Colonic mucosa (tissue), 4 donors: Measurements from ENCODE around the gene PERM1. TPM values are rescaled to one million over a fixed set of nuclear protein-coding genes. Genes with fewer than 3 reads are reported as not detected.
"Not testable (repeated sequence)": the region's sequence is repeated elsewhere in the genome, so short reads cannot be mapped to it uniquely, and the experiment has no call there.

ENCODE experiments used
- DNase-seq: peaks from one replicate; pipeline ENCODE4 v3.0.0-alpha.2; 2020
- H3K27ac ChIP-seq: fragments of 200-600 bp; one replicate; pipeline ENCODE4 v1.8.0; 2021
- H3K27me3 ChIP-seq: fragments of 200-600 bp; one replicate; pipeline ENCODE4 v1.8.0; 2021
- H3K36me3 ChIP-seq: fragments of 200-600 bp; one replicate; pipeline ENCODE4 v1.8.0; 2021
- H3K4me1 ChIP-seq: fragments of 200-600 bp; one replicate; pipeline ENCODE4 v1.8.0; 2021; ENCODE audit warnings: mild to moderate bottlenecking
- H3K4me3 ChIP-seq: fragments of 200-600 bp; one replicate; pipeline ENCODE4 v1.8.0; 2021
- H3K9ac ChIP-seq, 2 donors: one replicate each; pipeline ENCODE4 v1.7.0; 2013; ENCODE audit warnings: control low read depth in 2 of 2, low read depth in 2 of 2, low read length in 2 of 2
- H3K9me3 ChIP-seq: fragments of 200-600 bp; one replicate; pipeline ENCODE4 v1.8.0; 2021
- intact Hi-C: fragments of 100-400 bp; cut with DNase I; formaldehyde crosslinking; loops from one replicate; pipeline ENCODE4 v1.14.1; 2022
- total RNA-seq, 2 donors: library from RNA; stranded (reverse); fragmentation: NEBNext Ultra II Directional in 1 of 2; extraction: Animal tissue kit (Norgen Biotek cat#: 25700) in 1 of 2; gene quantifications; one replicate each; pipeline ENCODE4 v1.2.1, GENCODE V29; 2021
- TF ChIP-seq, protein P1 (sequence below): fragments of 200-600 bp; IDR thresholded peaks from one replicate; pipeline ENCODE4 v1.8.0; 2022; ENCODE audit warnings: antibody characterized with exemption, mild to moderate bottlenecking
- donor health status: healthy.
- donor health status: DM: no; HTN: no; CAD: no.
- donor health status: DM: no; HTN: no; CAD: no.

The PERM1 gene
- total RNA-seq, 2 donors from 2014 or later, result not detected

DNA sequence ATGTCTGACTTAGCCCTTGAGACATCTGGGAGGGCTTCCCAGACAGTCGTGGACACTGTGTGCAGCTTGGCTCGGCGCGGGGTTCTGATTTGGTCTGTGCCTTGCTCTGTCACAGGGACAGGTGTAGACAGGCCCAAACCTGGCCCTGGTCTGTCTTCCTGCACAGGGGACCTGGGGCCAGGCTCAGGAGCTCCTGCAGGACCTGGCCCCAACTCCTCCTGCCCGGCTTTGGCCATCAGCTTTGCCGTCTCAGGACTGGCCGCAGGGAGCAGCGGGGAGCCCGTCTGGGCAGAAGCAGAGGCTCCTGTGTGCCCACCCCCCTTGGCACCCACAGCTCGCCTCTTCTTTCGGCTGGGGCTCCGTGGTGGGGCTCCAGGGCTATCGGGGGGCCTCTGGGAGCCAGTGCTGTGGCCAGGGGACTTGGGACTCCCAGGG, 1.7 kb downstream of the PERM1 start:
- H3K4me1 ChIP-seq, result peaks cover 3% of the 10 kb centered on the region
- intact Hi-C loops, result loop anchor here (5.0 to 10.0 kb wide), 2 partner anchors 82 to 315 kb away; no protein-coding TSS in a partner anchor

DNA sequence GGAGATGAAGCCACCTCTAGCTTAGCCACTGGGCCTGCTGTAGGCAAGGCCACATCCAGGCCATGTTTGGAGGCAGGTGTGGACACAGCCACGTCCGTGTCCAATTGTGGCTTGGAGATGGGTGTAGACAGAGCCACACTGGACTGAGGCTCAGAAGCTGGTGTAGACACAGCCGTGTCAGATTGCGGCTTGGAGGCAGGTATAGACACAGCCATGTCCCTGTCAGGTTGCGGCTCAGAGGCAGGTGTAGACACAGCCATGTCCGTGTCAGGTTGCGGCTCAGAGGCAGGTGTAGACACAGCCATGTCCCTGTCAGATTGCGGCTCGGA, 2.2 kb downstream of the PERM1 start:
- TF ChIP-seq, protein P1, sequence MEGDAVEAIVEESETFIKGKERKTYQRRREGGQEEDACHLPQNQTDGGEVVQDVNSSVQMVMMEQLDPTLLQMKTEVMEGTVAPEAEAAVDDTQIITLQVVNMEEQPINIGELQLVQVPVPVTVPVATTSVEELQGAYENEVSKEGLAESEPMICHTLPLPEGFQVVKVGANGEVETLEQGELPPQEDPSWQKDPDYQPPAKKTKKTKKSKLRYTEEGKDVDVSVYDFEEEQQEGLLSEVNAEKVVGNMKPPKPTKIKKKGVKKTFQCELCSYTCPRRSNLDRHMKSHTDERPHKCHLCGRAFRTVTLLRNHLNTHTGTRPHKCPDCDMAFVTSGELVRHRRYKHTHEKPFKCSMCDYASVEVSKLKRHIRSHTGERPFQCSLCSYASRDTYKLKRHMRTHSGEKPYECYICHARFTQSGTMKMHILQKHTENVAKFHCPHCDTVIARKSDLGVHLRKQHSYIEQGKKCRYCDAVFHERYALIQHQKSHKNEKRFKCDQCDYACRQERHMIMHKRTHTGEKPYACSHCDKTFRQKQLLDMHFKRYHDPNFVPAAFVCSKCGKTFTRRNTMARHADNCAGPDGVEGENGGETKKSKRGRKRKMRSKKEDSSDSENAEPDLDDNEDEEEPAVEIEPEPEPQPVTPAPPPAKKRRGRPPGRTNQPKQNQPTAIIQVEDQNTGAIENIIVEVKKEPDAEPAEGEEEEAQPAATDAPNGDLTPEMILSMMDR, result no peak
- peaks cover 4% of the 10 kb centered on the region for H3K27me3 ChIP-seq
- intact Hi-C loops, result loop anchor here (5.0 to 10.0 kb wide), 2 partner anchors 83 to 315 kb away; no protein-coding TSS in a partner anchor
- H3K27ac ChIP-seq, result no peak overlapping the region
- DNase-seq, result no peak
- H3K9ac ChIP-seq, result no peak overlapping the region
- peaks cover 3% of the 10 kb centered on the region for H3K4me1 ChIP-seq
- no peaks in the 10 kb centered on the region for H3K9me3 ChIP-seq
- no peaks in the 10 kb centered on the region for H3K36me3 ChIP-seq
- H3K4me3 ChIP-seq, result no peak overlapping the region

More for the DNA sequence above, 1.7 kb downstream of the PERM1 start:
- TF ChIP-seq, protein P1, result no peak
- H3K36me3 ChIP-seq, result no peaks in the 10 kb centered on the region
- DNase-seq, result no peak
- H3K27me3 ChIP-seq, result peaks cover 4% of the 10 kb centered on the region
- H3K9ac ChIP-seq, result no peak overlapping the region
- H3K9me3 ChIP-seq, result no peaks in the 10 kb centered on the region
- no peak overlapping the region for H3K4me3 ChIP-seq
- H3K27ac ChIP-seq, result no peak overlapping the region

DNA sequence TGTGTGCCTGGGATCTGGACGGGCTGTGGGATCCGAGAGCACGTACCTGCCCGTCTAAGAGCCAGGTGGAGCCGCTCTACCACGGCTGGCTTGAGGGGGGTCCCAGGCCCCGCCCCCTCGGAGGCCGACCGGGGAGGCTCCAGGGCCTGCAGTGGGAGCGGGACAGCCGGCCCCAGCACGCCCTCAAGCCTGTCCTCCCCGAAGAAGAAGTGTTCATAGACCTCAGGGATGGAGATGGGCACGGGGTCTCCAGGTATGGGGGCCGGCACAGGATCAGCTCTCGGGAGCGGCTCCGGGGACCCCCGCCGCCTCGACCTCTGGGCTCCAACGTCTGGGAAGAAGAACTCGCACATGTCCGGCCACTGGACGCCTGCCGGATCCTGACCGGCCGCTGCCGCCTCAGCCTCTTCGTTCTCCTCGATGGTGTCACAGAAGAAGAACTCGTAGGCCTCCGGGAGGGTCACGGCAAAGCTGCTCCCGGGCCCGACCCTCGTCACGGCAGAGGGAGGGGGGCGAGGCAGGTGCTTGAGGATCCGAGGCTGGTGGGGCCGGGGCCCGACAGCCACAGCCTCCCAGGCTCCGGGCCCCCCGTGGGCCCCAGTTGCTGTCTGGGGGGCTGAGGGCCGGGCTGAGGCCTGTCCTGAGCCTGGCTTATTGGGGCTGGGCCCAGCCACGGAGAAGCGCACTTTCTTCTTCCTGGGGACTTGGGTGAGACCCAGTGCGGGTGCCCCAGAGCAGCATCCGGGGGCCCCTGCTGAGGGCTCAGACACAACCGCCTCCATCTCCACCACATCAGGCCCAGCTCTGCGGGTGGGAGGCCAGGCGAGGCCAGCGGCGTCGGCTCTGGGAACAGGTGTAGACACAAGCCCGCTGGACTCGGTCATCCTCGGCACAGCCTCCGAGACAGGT, 2.8 kb downstream of the PERM1 start:
- H3K27ac ChIP-seq, result no peak overlapping the region
- TF ChIP-seq, protein P1, result no peak
- H3K4me1 ChIP-seq, result peaks cover 3% of the 10 kb centered on the region
- no peak for DNase-seq
- H3K27me3 ChIP-seq, result peaks cover 4% of the 10 kb centered on the region
- no peaks in the 10 kb centered on the region for H3K9me3 ChIP-seq
- H3K36me3 ChIP-seq, result no peaks in the 10 kb centered on the region
- no peak overlapping the region for H3K9ac ChIP-seq
- H3K4me3 ChIP-seq, result no peak overlapping the region
- intact Hi-C loops, result no loop called here

DNA sequence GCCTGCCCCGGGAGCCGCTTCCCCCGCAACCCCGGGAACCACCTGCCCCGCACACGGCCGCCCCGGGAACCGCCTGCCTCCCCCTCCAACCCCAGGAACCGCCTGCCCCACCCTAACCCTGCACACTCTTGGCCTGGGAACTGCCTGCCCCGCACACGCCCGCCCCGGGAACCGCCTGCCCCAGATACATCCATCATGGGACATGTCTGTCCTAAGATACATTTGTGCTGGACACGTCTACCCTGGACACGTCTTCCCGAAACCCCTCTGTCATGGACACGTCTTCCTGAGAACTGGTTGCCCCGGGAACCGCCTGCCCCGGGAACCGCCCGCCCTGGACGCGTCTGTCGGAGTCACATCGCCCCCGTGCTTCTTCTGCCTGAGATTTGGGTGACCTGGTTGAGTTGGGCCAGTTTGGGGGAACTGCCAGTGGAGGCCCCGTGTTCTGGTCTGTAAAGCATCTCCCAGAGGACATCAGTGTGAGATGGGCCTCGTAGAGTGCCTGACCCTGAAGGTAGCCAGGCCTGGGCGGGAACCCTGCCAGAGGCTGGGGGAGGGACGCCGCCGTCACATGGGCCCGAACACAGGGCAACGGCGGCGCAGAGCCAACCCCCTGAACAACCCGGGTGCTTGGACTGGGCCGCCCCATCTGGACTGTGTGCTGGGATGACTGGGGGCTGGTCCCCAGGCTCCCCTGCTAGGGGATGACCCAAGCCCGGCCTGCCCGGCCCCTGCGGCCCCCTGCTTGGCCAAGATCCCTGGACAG, 3.6 kb downstream of the PERM1 start:
- Histone ChIP-seq H3K27ac (no peak overlapping the region), H3K4me1 (peaks cover 3% of the 10 kb centered on the region), H3K36me3 (no peaks in the 10 kb centered on the region), H3K4me3 (no peak overlapping the region), H3K27me3 (peaks cover 8% of the 10 kb centered on the region), H3K9ac (no peak overlapping the region), H3K9me3 (no peaks in the 10 kb centered on the region)
- DNase-seq, result no peak
- TF ChIP-seq, protein P1, result no peak
- intact Hi-C loops, result no loop called here

DNA sequence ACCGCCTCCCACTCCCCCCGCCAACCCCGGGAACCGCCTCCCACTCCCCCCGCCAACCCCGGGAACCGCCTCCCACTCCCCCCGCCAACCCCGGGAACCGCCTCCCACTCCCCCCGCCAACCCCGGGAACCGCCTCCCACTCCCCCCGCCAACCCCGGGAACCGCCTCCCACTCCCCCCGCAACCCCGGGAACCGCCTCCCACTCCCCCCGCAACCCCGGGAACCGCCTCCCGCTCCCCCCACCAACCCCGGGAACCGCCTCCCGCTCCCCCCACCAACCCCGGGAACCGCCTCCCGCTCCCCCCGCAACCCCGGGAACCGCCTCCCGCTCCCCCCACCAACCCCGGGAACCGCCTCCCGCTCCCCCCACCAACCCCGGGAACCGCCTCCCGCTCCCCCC, 5.1 kb downstream of the PERM1 start:
- H3K27me3 ChIP-seq, result not testable (repeated sequence)

More for the DNA sequence above, 5.1 kb downstream of the PERM1 start:
- intact Hi-C loops, H3K36me3 ChIP-seq, H3K4me1 ChIP-seq, H3K27ac ChIP-seq, DNase-seq, H3K4me3 ChIP-seq, H3K9me3 ChIP-seq, H3K9ac ChIP-seq: not testable (repeated sequence)
